Measurements from ENCODE around the gene VRK3.
"Not testable (repeated sequence)": the region's sequence is repeated elsewhere in the genome, so short reads cannot be mapped to it uniquely, and the experiment has no call there.

VRK3 gene

DNA sequence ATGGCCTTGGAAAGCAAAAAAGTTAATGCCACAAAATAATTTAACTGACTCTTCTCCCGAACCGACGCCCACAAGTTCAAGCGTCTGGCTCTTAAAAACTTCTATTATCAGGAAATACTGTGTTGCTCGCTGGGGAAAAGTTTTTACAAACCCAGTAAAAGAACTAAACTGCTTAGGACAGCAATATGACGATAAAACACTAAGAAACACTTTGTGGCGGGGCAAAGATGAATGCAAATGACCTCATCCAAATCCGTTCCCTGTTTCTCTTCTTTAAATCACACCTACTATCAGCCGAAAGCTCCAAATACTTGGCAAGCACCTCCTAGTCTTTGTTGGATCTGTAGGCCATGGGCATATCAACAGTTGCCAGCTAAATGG lies 69.1 kb downstream of the VRK3 start:
- no peak for DNase-seq (ENCODE audit: low read depth, low spot score)

DNA sequence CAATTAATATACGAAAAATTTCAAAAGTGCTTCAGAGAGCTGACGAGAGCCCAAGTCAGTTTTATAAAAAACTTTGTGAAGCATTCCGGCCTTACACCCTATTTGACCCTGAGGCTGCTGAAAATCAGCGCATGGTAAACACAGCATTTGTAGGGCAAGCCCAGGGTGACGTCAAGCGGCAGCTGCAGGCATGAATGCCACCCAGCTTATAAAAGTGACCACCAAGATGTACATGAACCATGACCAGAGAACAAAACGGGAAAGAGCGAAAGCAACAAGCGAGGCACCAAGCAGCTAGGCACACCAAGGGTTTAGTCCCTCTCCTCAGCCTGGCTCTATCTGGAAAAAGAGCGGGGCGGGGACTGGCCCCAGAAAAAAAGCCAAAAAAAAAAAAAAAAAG lies 70.2 kb downstream of the VRK3 start:
- no peak for DNase-seq (ENCODE audit: low read depth, low spot score)

- DNase-seq (ENCODE audit: low read depth, low spot score), result no peak
Observed at GRCh38 chr19:49954092-49954829, 70.9 kb downstream of the VRK3 start.

DNA sequence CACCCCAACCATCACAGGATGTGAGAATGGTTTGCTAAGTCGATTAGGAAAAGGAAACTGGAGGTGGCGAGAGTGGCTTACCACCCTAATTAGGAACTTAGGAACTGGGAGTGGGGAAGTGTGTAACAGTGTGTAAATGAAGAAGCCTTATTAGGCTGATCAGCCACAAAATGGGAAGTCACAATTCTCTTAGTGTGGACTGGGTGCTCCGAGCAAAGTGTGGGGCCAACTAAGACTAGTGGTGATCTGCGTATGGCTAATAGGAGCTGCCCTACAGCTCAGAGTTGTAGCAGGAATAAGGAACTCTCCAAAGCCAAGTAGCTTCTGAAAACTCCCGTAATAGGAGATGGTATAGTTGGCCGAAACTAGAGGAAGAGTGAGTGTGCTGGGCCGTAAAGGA lies 71.8 kb downstream of the VRK3 start:
- no peak for DNase-seq (ENCODE audit: low read depth, low spot score)

- no peak for DNase-seq (ENCODE audit: low read depth, low spot score)
Observed at GRCh38 chr19:49952906-49953305, 72.3 kb downstream of the VRK3 start.

DNA sequence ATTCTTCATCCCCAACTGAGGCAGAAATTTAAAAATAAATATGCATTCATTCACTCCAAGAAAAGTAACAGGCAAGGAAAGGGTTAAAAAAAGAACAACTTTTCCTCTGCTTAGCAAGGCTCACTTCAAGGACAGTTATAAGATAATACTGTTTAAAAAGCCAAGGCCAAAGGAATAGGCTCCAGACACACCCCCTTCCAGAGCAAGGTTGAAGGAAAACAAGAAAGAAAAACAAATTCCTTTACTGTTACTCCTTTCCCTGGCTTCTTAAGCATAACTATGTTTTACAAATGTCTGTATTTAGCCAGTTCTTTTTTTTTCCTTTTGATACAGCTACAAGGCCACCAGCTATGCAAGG lies 72.7 kb downstream of the VRK3 start:
- DNase-seq (ENCODE audit: low read depth, low spot score), result no peak

DNA sequence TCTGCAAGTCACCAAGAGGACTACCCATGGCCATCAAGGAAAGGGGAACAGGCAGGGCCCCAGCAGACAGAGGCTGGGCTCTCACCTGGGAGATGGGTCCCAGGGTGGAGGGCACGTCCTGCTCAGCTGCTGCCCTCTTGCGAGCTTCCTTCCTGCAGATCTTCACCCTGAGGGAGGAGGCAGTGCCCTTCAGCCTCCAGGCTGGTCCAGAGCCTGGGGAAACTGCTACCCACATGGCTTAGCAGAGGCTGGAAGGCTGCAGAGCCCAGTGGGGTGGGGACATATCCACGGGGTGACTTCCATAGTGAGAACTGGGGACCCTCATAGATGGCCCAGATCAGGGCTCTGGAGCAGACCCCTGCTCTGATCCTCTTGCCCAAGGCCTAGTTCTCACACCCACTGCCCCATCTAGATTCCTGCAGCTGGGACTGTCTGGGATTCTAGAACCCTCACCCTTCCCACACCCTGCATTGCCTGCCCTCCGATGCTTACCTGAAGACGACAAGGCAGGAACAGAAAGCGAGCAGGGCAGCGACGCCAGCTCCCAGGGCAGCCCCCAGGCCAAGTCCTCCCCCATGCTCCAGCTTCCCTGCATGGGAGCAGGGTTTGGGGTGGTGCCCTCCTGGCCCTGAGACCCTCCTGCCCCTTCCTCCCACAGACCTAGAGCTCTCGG lies 73.2 kb downstream of the VRK3 start:
- no peak for DNase-seq (ENCODE audit: low read depth, low spot score)

GRCh38 chr19:49950956-49951526 lies 74.1 kb downstream of the VRK3 start:
- no peak for DNase-seq (ENCODE audit: low read depth, low spot score)

DNA sequence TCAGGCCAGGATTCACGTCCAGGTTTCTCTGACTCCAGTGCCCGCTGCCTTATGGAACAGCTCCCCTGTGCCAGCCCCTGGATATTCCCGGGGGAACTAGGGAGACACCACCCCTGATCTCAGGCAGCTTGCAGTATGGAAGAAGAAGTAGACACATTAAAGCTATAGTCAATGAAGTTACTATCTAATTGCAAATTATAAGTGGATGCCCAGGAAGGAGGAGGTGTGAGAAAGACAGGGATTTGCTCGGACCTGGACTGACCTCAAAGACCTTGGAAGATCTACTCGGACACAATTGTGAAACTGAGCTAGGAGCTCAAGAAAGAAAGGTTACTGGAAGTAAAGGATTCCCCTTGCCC lies 74.6 kb downstream of the VRK3 start:
- no peak for DNase-seq (ENCODE audit: low read depth, low spot score)

DNA sequence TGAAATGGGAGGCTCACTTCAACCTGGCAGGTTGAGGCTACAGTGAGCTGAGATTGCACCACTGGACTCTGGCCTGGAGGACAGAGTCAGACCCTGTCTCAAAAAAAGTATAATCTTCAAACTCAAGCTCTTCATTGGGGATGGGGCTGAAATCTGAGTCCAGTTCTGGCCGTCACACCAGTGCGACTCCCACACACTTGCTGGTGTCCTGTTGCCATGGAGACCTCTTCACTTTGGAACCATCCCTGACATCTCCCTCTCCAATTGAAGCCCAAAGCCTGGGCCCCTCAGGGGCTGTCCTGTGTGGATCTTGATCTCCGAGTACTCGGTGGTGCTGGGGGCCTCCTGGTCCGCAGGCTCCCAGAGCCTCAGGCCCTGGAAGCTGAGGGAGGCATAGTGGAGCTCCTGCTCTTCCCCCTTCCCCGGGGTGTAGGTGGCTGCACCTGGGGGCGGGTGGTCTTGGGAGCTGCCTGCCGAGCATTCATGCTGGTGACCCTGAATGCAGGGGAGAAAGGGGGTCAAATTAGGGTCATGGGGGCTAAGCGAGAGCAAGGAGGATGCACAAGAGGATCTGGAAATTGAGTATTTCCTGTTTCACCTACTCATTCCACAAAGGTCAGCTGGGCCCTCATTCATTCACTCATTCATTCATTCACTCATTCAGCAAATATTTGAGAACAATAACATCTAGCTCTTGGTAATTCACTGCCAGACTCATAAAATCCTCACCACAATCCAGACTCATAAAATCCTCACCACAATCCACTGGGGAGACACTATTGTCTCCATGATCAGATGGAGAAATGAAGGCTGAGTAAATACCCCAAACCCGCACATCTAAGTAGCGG lies 75.2 kb downstream of the VRK3 start:
- no peak for DNase-seq (ENCODE audit: low read depth, low spot score)

DNA sequence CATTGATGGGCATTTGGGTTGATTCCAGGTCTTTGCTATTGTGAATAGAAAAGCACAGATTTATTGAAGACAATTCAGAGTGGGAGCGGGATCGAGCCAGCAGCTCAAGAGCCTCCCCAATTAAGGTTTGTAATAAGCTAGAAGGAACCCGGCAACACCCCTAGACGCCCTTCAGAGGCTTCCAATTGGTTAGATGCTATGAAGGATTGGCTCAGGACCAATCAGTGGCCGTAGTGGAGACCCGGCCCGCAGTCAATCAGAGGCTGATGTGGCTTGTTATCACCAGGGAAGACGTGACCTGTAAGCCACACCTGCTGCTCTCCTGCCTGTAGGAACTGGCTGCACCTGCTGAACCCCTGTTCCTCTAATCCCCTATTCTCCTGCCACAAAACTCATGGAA lies 78.8 kb downstream of the VRK3 start:
- no peak for DNase-seq (ENCODE audit: low read depth, low spot score)

GRCh38 chr19:49944567-49944966 lies 80.6 kb downstream of the VRK3 start:
- not testable (repeated sequence) for DNase-seq (ENCODE audit: low read depth, low spot score)

- no peak for DNase-seq (ENCODE audit: low read depth, low spot score)
Observed at GRCh38 chr19:49940482-49940791, 84.7 kb downstream of the VRK3 start.

DNA sequence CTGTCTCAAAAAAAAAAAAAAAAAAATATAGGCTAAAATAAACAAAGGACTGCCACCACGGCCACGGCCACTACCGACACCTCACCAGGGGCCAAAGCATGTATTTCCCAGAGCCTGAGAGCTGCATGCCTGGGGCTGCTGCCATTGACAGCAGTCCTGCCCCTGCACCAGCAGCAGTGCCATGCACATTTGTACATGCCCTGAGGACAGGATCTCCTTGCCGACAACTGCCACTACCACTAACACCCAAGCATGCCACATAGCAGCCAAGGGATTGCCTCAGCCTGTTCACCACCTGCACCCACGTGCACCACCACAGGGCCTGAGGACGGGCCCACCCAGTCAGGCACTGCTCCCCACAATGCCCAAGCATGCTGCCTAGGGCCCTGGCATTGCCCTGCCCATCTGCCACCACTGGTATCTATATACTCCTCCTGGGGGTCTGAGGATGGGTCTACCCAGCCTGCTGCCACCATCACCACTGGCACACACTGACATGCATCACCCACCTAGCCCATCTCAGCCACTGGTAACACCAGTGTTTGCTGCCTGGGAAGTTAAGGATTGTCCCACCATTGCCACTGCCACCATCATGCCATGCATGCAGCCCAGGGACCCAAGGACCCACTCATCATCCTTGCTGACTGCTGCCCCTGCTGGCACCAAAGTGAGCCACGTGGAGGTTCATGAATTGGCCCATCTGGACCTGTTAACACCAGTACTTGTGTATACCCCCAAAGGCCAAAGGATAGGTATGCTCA lies 85.3 kb downstream of the VRK3 start:
- DNase-seq (ENCODE audit: low read depth, low spot score), result no peak

GRCh38 chr19:49938662-49939061 lies 86.5 kb downstream of the VRK3 start:
- no peak for DNase-seq (ENCODE audit: low read depth, low spot score)

GRCh38 chr19:49937750-49938381 lies 87.3 kb downstream of the VRK3 start:
- no peak for DNase-seq (ENCODE audit: low read depth, low spot score)

DNA sequence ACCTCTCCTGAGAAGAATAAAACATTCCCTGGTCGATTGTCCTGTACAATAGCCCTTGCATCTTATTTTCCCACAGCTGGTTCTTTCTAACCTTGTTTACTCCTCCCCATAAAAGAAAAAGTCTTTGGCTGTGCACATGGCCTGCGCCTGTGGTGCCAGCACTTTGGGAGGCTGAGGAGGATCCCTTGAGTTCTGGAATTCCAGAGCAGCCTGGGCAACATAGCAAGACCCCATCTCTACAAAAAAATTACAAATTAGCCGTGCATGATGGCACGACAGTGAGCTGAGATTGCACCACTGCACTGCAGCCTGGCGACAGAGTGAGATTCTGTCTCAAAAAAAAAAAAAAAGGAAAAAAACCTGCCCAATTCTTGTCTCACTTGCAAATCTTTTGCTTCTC lies 88.6 kb downstream of the VRK3 start:
- DNase-seq (ENCODE audit: low read depth, low spot score), result no peak

DNA sequence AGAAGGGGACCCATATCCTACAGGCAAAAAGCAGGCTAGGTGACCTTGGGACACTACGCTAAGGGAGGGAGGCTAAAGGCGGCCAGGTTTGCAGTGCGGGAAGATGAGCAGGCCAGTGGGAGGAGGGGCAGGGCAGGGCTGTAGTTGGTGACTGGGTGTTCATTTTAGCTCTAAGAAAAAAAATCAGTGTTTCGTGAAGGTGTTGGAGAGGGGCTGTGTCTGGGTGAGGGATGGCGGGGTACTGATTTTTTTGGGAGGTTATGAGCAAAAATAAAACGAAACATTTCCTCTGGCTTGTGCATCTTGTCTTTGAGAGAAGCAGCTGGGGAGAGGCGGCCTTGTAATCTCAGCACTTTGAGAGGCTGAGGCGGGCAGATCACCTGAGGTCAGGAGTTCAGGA lies 91.5 kb downstream of the VRK3 start:
- no peak for DNase-seq (ENCODE audit: low read depth, low spot score)

- no peak for DNase-seq (ENCODE audit: low read depth, low spot score)
Observed at GRCh38 chr19:49932731-49933131, 92.4 kb downstream of the VRK3 start.

- DNase-seq (ENCODE audit: low read depth, low spot score), result no peak
Observed at GRCh38 chr19:49932041-49932451, 93.1 kb downstream of the VRK3 start.

- no peak for DNase-seq (ENCODE audit: low read depth, low spot score)
Observed at GRCh38 chr19:49931293-49932040, 93.7 kb downstream of the VRK3 start.

All from smooth muscle cell of the brain vasculature (primary cell).